HepG2 (cell line): Measurements from ENCODE around the gene SEMA3B.

Experiments
- TF ChIP-seq, protein P1 (sequence below): sonication (generic); formaldehyde crosslinking; IDR thresholded peaks from 2 replicates; pipeline ENCODE4 v1.8.1; 2023; ENCODE audit warnings: missing genetic modification reagents, inconsistent platforms, borderline replicate concordance
- TF ChIP-seq, protein P2 (sequence below): sonication (generic); formaldehyde crosslinking; IDR thresholded peaks from 2 replicates; pipeline ENCODE4 v1.5.0; 2020; ENCODE audit warnings: mild to moderate bottlenecking, missing genetic modification reagents, moderate library complexity

DNA sequence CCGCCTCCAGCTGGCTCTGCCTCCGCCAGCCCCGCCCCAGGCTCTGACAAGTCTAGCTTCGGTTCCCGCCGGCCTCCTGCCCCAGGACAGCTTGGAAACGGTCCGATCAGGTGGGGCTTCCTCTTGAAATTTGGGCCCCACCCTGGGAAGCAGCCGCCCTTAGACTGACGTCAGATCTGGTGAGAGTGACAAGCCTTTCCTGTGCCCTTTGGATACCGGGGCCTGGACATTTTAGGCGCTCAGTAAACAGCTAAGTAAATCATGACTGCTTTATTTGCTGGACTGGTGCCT lies 30.6 kb downstream of the SEMA3B start:
- TF ChIP-seq, protein P1, sequence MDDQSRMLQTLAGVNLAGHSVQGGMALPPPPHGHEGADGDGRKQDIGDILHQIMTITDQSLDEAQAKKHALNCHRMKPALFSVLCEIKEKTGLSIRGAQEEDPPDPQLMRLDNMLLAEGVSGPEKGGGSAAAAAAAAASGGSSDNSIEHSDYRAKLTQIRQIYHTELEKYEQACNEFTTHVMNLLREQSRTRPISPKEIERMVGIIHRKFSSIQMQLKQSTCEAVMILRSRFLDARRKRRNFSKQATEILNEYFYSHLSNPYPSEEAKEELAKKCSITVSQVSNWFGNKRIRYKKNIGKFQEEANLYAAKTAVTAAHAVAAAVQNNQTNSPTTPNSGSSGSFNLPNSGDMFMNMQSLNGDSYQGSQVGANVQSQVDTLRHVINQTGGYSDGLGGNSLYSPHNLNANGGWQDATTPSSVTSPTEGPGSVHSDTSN (CRISPR knock-in tag) = no peak
- TF ChIP-seq, protein P2, sequence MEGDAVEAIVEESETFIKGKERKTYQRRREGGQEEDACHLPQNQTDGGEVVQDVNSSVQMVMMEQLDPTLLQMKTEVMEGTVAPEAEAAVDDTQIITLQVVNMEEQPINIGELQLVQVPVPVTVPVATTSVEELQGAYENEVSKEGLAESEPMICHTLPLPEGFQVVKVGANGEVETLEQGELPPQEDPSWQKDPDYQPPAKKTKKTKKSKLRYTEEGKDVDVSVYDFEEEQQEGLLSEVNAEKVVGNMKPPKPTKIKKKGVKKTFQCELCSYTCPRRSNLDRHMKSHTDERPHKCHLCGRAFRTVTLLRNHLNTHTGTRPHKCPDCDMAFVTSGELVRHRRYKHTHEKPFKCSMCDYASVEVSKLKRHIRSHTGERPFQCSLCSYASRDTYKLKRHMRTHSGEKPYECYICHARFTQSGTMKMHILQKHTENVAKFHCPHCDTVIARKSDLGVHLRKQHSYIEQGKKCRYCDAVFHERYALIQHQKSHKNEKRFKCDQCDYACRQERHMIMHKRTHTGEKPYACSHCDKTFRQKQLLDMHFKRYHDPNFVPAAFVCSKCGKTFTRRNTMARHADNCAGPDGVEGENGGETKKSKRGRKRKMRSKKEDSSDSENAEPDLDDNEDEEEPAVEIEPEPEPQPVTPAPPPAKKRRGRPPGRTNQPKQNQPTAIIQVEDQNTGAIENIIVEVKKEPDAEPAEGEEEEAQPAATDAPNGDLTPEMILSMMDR (CRISPR knock-in tag) = no peak
